SU-DHL-6 (cell line): ENCODE data around the gene AADACL4.

Experiments used
- CTCF ChIP-seq: fragments of 200-600 bp; sonication (generic); IDR thresholded peaks from one replicate; pipeline ENCODE4 v1.5.1; 2017; ENCODE audit warnings: antibody characterized with exemption, mild to moderate bottlenecking, low read length, moderate library complexity; ENCODE audit not compliant: insufficient read depth, poor library complexity, severe bottlenecking
- EZH2phosphoT487 ChIP-seq: fragments of 200-600 bp; sonication (generic), shearing (Covaris generic); conservative IDR thresholded peaks from 2 replicates; pipeline ENCODE4 v1.6.1; 2018; ENCODE audit warnings: mild to moderate bottlenecking, antibody characterized with exemption, low read length, moderate library complexity, mixed read lengths

DNA sequence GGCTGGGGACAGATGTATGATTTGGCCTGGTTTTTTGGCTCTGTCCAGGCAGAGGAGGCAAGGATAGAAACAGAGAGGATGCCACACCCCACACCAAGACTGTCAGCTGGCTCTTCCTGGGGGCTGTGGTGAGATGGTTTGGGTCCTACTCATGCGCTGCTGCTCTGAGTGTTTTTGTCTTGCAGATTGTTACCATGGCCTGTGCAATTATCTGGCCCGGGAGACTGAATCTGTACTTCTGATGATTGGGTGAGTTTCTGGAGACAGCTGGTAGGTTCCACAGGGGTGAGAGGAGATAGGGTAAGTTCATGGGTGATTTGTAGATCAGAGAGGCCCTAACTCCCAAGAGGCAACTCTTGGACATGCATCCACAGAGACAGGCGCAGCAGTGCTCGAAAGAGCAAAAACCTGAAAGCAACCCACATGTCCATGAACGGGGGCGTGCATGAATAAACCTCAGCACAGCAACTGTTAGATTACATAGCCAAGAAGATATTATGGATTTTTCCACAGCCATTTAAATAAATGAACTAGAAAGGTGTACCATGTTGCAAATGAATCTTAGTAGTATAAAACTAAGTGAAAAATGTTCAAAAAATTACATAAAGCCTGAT, 17.8 kb downstream of the AADACL4 start:
- TF ChIP-seq CTCF (no peak), EZH2phosphoT487 (no peak)
